ENCODE results near the gene MEGF11.

MEGF11 gene

GRCh38 chr15:66269326-66270090 is 16.0 kb upstream of the MEGF11 start (continued):
- TF ChIP-seq ZNF19 (tag by site-specific recombination; IDR thresholded peaks at IDR 0.05; ENCODE audit: low read depth) = no peak
- peak; percentile 76 for TF ChIP-seq OSR2 (tag by site-specific recombination; IDR thresholded peaks at IDR 0.05)
- TF ChIP-seq ZNF514 (tag by site-specific recombination; IDR thresholded peaks at IDR 0.05) = no peak
- TF ChIP-seq ZNF23 (tag by site-specific recombination; IDR thresholded peaks at IDR 0.05; ENCODE audit: borderline replicate concordance) = no peak
- no peak for TF ChIP-seq KLF7 (tag by site-specific recombination; IDR thresholded peaks at IDR 0.05; ENCODE audit: borderline replicate concordance)
- no peak for TF ChIP-seq ZNF16 (tag by site-specific recombination; IDR thresholded peaks at IDR 0.05; ENCODE audit: low read depth)
- peak; percentile 69; the same call in 1 of the 2 replicates for TF ChIP-seq ZNF449 (tag by site-specific recombination; IDR thresholded peaks at IDR 0.05)
- no peak for TF ChIP-seq TCF7L2 (IDR thresholded peaks at IDR 0.05; ENCODE audit: borderline replicate concordance, low read depth, low read length)
- no peak for TF ChIP-seq ZSCAN16 (tag by site-specific recombination; IDR thresholded peaks at IDR 0.05)
- peak; percentile 71; the same call in 1 of the 2 replicates for TF ChIP-seq ZNF501 (tag by site-specific recombination; IDR thresholded peaks at IDR 0.05)
- no peak; the same call in 1 of the 2 replicates for TF ChIP-seq YY1 (tag by site-specific recombination; IDR thresholded peaks at IDR 0.05)
- 0 out of 2 replicates have a peak, but pooled peaks have one; percentile 59 for TF ChIP-seq ZNF843 (tag by site-specific recombination; IDR thresholded peaks at IDR 0.05)
- peak; percentile 92 for TF ChIP-seq PRDM10 (tag by site-specific recombination; IDR thresholded peaks at IDR 0.05)
- TF ChIP-seq MEIS1 (CRISPR knock-in tag; IDR thresholded peaks at IDR 0.05; ENCODE audit: borderline replicate concordance) = no peak
- TF ChIP-seq ZNF114 (tag by site-specific recombination; IDR thresholded peaks at IDR 0.05) = no peak
- peak; percentile 62 for TF ChIP-seq FEZF1 (tag by site-specific recombination; IDR thresholded peaks at IDR 0.05)
- TF ChIP-seq ZBTB10 (tag by site-specific recombination; IDR thresholded peaks at IDR 0.05) = no peak
- no peak for TF ChIP-seq KLF1 (tag by site-specific recombination; IDR thresholded peaks at IDR 0.05)
- no peak for TF ChIP-seq ELK4 (IDR thresholded peaks at IDR 0.05; ENCODE audit: borderline replicate concordance, low read depth, low read length)
- TF ChIP-seq HIC1 (tag by site-specific recombination; IDR thresholded peaks at IDR 0.05) = no peak
- TF ChIP-seq ZBTB8A (tag by site-specific recombination; IDR thresholded peaks at IDR 0.05) = no peak
- no peak for TF ChIP-seq ZBTB6 (tag by site-specific recombination; IDR thresholded peaks at IDR 0.05)
- no peak for TF ChIP-seq ZNF112 (tag by site-specific recombination; IDR thresholded peaks at IDR 0.05)
- peak; percentile 86 for TF ChIP-seq ZNF629 (tag by site-specific recombination; IDR thresholded peaks at IDR 0.05)
- TF ChIP-seq ZNF555 (tag by site-specific recombination; conservative IDR thresholded peaks at IDR 0.05) = no peak
- TF ChIP-seq ZXDB (tag by site-specific recombination; IDR thresholded peaks at IDR 0.05) = peak; percentile 65
- peak; percentile 88 for TF ChIP-seq ZBTB48 (tag by site-specific recombination; IDR thresholded peaks at IDR 0.05)
- TF ChIP-seq ZNF558 (tag by site-specific recombination; IDR thresholded peaks at IDR 0.05) = 0 out of 2 replicates have a peak, but pooled peaks have one; percentile 26
